Measurements from ENCODE around the gene SOX6. TPM values are rescaled to one million over a fixed set of nuclear protein-coding genes. Genes with fewer than 3 reads are reported as not detected.

SOX6 gene
- polyA plus RNA-seq, 1 donor from 2014 or later: 2.2 TPM

- H3K79me2 ChIP-seq (replicated peaks; ENCODE audit: insufficient read depth, low read length): no peaks in the 10 kb centered on the region
- H3K4me2 ChIP-seq (ENCODE audit: low read length): no peak overlapping the region
- no peaks in the 10 kb centered on the region for H3K9me3 ChIP-seq (ENCODE audit: low read length)
- no peaks in the 10 kb centered on the region for H4K20me1 ChIP-seq (ENCODE audit: insufficient read depth)
- H3F3A ChIP-seq (ENCODE audit: insufficient read depth, low read length, poor library complexity, severe bottlenecking): no peaks in the 10 kb centered on the region
- no peak overlapping the region for H3K4me3 ChIP-seq (ENCODE audit: low read length)
- H3K27ac ChIP-seq (ENCODE audit: low read length): no peak overlapping the region
- no peaks in the 10 kb centered on the region for H3K9me2 ChIP-seq (ENCODE audit: insufficient read depth, low read length)
- TF ChIP-seq POLR2AphosphoS5 (IDR thresholded peaks at IDR 0.05): no peak
- no peak for TF ChIP-seq EP300 (conservative IDR thresholded peaks at IDR 0.05; ENCODE audit: poor library complexity, severe bottlenecking)
- no peaks in the 10 kb centered on the region for H3K36me3 ChIP-seq (ENCODE audit: insufficient read depth, low read length)
- no peak overlapping the region for H3K9ac ChIP-seq (ENCODE audit: low read length)
- H3K27me3 ChIP-seq (ENCODE audit: insufficient read depth, low read depth, low read length): no peaks in the 10 kb centered on the region
- no peak overlapping the region for H2AFZ ChIP-seq (ENCODE audit: low read depth, low read length)
Measured at GRCh38 chr11:16278979-16279378, 77.4 kb downstream of the SOX6 start.

- Histone ChIP-seq H3K9ac (ENCODE audit: low read length) (no peak overlapping the region), H3K27ac (ENCODE audit: low read length) (no peak overlapping the region), H2AFZ (ENCODE audit: low read depth, low read length) (no peak overlapping the region), H3K9me3 (ENCODE audit: low read length) (no peaks in the 10 kb centered on the region), H3K79me2 (replicated peaks; ENCODE audit: insufficient read depth, low read length) (no peaks in the 10 kb centered on the region), H3K9me2 (ENCODE audit: insufficient read depth, low read length) (no peaks in the 10 kb centered on the region), H4K20me1 (ENCODE audit: insufficient read depth) (no peaks in the 10 kb centered on the region), H3K4me3 (ENCODE audit: low read length) (no peak overlapping the region), H3F3A (ENCODE audit: insufficient read depth, low read length, poor library complexity, severe bottlenecking) (no peaks in the 10 kb centered on the region), H3K36me3 (ENCODE audit: insufficient read depth, low read length) (no peaks in the 10 kb centered on the region), H3K27me3 (ENCODE audit: insufficient read depth, low read depth, low read length) (no peaks in the 10 kb centered on the region), H3K4me2 (ENCODE audit: low read length) (no peak overlapping the region)
- TF ChIP-seq POLR2AphosphoS5 (IDR thresholded peaks at IDR 0.05): no peak
- TF ChIP-seq REST (IDR thresholded peaks at IDR 0.05; ENCODE audit: borderline replicate concordance): no peak
- TF ChIP-seq SMC3 (conservative IDR thresholded peaks at IDR 0.05; ENCODE audit: poor library complexity): no peak
- no peak for TF ChIP-seq EP300 (conservative IDR thresholded peaks at IDR 0.05; ENCODE audit: poor library complexity, severe bottlenecking)
- TF ChIP-seq, protein P1, sequence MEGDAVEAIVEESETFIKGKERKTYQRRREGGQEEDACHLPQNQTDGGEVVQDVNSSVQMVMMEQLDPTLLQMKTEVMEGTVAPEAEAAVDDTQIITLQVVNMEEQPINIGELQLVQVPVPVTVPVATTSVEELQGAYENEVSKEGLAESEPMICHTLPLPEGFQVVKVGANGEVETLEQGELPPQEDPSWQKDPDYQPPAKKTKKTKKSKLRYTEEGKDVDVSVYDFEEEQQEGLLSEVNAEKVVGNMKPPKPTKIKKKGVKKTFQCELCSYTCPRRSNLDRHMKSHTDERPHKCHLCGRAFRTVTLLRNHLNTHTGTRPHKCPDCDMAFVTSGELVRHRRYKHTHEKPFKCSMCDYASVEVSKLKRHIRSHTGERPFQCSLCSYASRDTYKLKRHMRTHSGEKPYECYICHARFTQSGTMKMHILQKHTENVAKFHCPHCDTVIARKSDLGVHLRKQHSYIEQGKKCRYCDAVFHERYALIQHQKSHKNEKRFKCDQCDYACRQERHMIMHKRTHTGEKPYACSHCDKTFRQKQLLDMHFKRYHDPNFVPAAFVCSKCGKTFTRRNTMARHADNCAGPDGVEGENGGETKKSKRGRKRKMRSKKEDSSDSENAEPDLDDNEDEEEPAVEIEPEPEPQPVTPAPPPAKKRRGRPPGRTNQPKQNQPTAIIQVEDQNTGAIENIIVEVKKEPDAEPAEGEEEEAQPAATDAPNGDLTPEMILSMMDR (IDR thresholded peaks at IDR 0.05; ENCODE audit: poor library complexity, severe bottlenecking): no peak
- TF ChIP-seq MXI1 (conservative IDR thresholded peaks at IDR 0.05; ENCODE audit: poor library complexity, severe bottlenecking): no peak
- TF ChIP-seq TAF1 (IDR thresholded peaks at IDR 0.05; ENCODE audit: low read depth): no peak
- TF ChIP-seq EZH2 (IDR thresholded peaks at IDR 0.05; ENCODE audit: borderline replicate concordance, insufficient read depth, low read length, poor library complexity, severe bottlenecking): no peak
- no peak for TF ChIP-seq RAD21 (conservative IDR thresholded peaks at IDR 0.05)
Measured at GRCh38 chr11:16278273-16278672, 78.1 kb downstream of the SOX6 start.

- no peaks in the 10 kb centered on the region for H3K36me3 ChIP-seq (ENCODE audit: insufficient read depth, low read length)
- no peak overlapping the region for H3K4me2 ChIP-seq (ENCODE audit: low read length)
- TF ChIP-seq REST (IDR thresholded peaks at IDR 0.05; ENCODE audit: borderline replicate concordance) (no peak), EP300 (conservative IDR thresholded peaks at IDR 0.05; ENCODE audit: poor library complexity, severe bottlenecking) (no peak), EZH2 (IDR thresholded peaks at IDR 0.05; ENCODE audit: borderline replicate concordance, insufficient read depth, low read length, poor library complexity, severe bottlenecking) (no peak), RAD21 (conservative IDR thresholded peaks at IDR 0.05) (no peak), SMC3 (conservative IDR thresholded peaks at IDR 0.05; ENCODE audit: poor library complexity) (no peak), POLR2AphosphoS5 (IDR thresholded peaks at IDR 0.05) (no peak), MXI1 (conservative IDR thresholded peaks at IDR 0.05; ENCODE audit: poor library complexity, severe bottlenecking) (no peak), TAF1 (IDR thresholded peaks at IDR 0.05; ENCODE audit: low read depth) (no peak)
- TF ChIP-seq, protein P1 (IDR thresholded peaks at IDR 0.05; ENCODE audit: poor library complexity, severe bottlenecking): no peak
Measured at GRCh38 chr11:16276251-16276650, 80.1 kb downstream of the SOX6 start.

More at GRCh38 chr11:16276251-16276650, 80.1 kb downstream of the SOX6 start:
- Histone ChIP-seq H3K9ac (ENCODE audit: low read length) (no peak overlapping the region), H3K79me2 (replicated peaks; ENCODE audit: insufficient read depth, low read length) (no peaks in the 10 kb centered on the region), H3K9me3 (ENCODE audit: low read length) (no peaks in the 10 kb centered on the region), H4K20me1 (ENCODE audit: insufficient read depth) (no peaks in the 10 kb centered on the region), H2AFZ (ENCODE audit: low read depth, low read length) (no peak overlapping the region), H3K27ac (ENCODE audit: low read length) (no peak overlapping the region), H3K27me3 (ENCODE audit: insufficient read depth, low read depth, low read length) (no peaks in the 10 kb centered on the region), H3K4me3 (ENCODE audit: low read length) (no peak overlapping the region), H3F3A (ENCODE audit: insufficient read depth, low read length, poor library complexity, severe bottlenecking) (no peaks in the 10 kb centered on the region), H3K9me2 (ENCODE audit: insufficient read depth, low read length) (no peaks in the 10 kb centered on the region)
